Astrocyte (in vitro differentiated cells and primary cell): ENCODE measurements around the gene ADGRG6. TPM values are rescaled to one million over a fixed set of nuclear protein-coding genes. Genes with fewer than 3 reads are reported as not detected.
"Not testable (repeated sequence)": the region's sequence is repeated elsewhere in the genome, so short reads cannot be mapped to it uniquely, and the experiment has no call there.

Experiments
- DNase-seq: peaks from one replicate; pipeline ENCODE4 v3.0.0-alpha.2; 2010; ENCODE audit warnings: low read depth
- FAIRE-seq: peaks from 2 replicates; lab custom pipeline; 2011; peaks lifted over from hg19 to GRCh38; lab: Jason Lieb, UNC
- H2AFZ ChIP-seq: 2 replicates; pipeline ENCODE4 v1.6.0; 2012; ENCODE audit warnings: low read depth, low read length, inconsistent platforms
- H3K27ac ChIP-seq: 2 replicates; pipeline ENCODE4 v1.5.1; 2011; ENCODE audit warnings: low read depth, low read length, inconsistent platforms
- H3K27me3 ChIP-seq: 2 replicates; pipeline ENCODE4 v1.6.0; 2011; ENCODE audit warnings: low read length, inconsistent platforms; ENCODE audit not compliant: insufficient read depth
- H3K36me3 ChIP-seq: 2 replicates; pipeline ENCODE4 v1.5.1; 2011; ENCODE audit warnings: low read length, inconsistent platforms; ENCODE audit not compliant: insufficient read depth
- H3K4me1 ChIP-seq: 2 replicates; pipeline ENCODE4 v1.5.1; 2011; ENCODE audit warnings: low read length, inconsistent platforms; ENCODE audit not compliant: insufficient read depth
- H3K4me2 ChIP-seq: 2 replicates; pipeline ENCODE4 v1.6.0; 2012; ENCODE audit warnings: low read length, inconsistent platforms
- H3K4me3 ChIP-seq: 2 replicates; pipeline ENCODE4 v1.5.1; 2011; ENCODE audit warnings: low read depth, mild to moderate bottlenecking, low read length, inconsistent platforms; ENCODE audit not compliant: insufficient read depth
- H3K79me2 ChIP-seq: 2 replicates; pipeline ENCODE4 v1.6.0; 2012; ENCODE audit warnings: mild to moderate bottlenecking, low read length, inconsistent platforms; ENCODE audit not compliant: insufficient read depth
- H3K9ac ChIP-seq: 2 replicates; pipeline ENCODE4 v1.6.0; 2012; ENCODE audit warnings: mild to moderate bottlenecking, low read length, inconsistent platforms
- H3K9me3 ChIP-seq: 2 replicates; pipeline ENCODE4 v1.5.1; 2012; ENCODE audit warnings: low read depth, mild to moderate bottlenecking, low read length, inconsistent platforms; ENCODE audit not compliant: insufficient read depth
- H4K20me1 ChIP-seq: 2 replicates; pipeline ENCODE4 v1.6.0; 2012; ENCODE audit warnings: low read length, inconsistent platforms; ENCODE audit not compliant: insufficient read depth
- H3K27ac Mint-ChIP-seq: one replicate; pipeline ENCODE4 v1.8.0; 2021; ENCODE audit warnings: mild to moderate bottlenecking, mixed read lengths; ENCODE audit not compliant: unreplicated experiment
- H3K27me3 Mint-ChIP-seq: one replicate; pipeline ENCODE4 v1.8.0; 2021; ENCODE audit warnings: low read depth, mixed read lengths; ENCODE audit not compliant: unreplicated experiment
- H3K36me3 Mint-ChIP-seq: one replicate; pipeline ENCODE4 v1.8.0; 2021; ENCODE audit warnings: low read depth, mixed read lengths; ENCODE audit not compliant: unreplicated experiment
- H3K4me1 Mint-ChIP-seq: one replicate; pipeline ENCODE4 v1.8.0; 2021; ENCODE audit warnings: low read depth, mixed read lengths; ENCODE audit not compliant: unreplicated experiment
- H3K4me3 Mint-ChIP-seq: one replicate; pipeline ENCODE4 v1.8.0; 2021; ENCODE audit warnings: mild to moderate bottlenecking, moderate library complexity, mixed read lengths; ENCODE audit not compliant: unreplicated experiment
- H3K9me3 Mint-ChIP-seq: one replicate; pipeline ENCODE4 v1.8.0; 2021; ENCODE audit warnings: mild to moderate bottlenecking, mixed read lengths; ENCODE audit not compliant: unreplicated experiment
- CTCF ChIP-seq: IDR thresholded peaks from 2 replicates; pipeline ENCODE4 v1.5.1; 2011; ENCODE audit warnings: low read depth, mild to moderate bottlenecking, inconsistent platforms, low read length, moderate library complexity; ENCODE audit not compliant: insufficient read depth
- EZH2 ChIP-seq: IDR thresholded peaks from 2 replicates; pipeline ENCODE4 v1.6.1; 2012; ENCODE audit warnings: mild to moderate bottlenecking, low read length, inconsistent platforms; ENCODE audit not compliant: insufficient read depth
- total RNA-seq: library from RNA; stranded (reverse); gene quantifications from 2 replicates; pipeline ENCODE4 v1.2.1, GENCODE V29; 2021

The ADGRG6 gene
- total RNA-seq, 1 donor from 2014 or later, result 98.2 TPM

GRCh38 chr6:142446168-142446567, 144.4 kb downstream of the ADGRG6 start:
- no peak overlapping the region for H3K4me3 ChIP-seq
- FAIRE-seq, result no peak
- Mint-ChIP-seq H3K9me3 (no peaks in the 10 kb centered on the region), H3K36me3 (peaks cover 23% of the 10 kb centered on the region), H3K27ac (no peak overlapping the region), H3K4me3 (no peak overlapping the region), H3K4me1 (peaks cover 3% of the 10 kb centered on the region), H3K27me3 (no peaks in the 10 kb centered on the region)
- no peak overlapping the region for H3K27ac ChIP-seq
- no peaks in the 10 kb centered on the region for H4K20me1 ChIP-seq
- H3K4me2 ChIP-seq, result no peak overlapping the region
- no peaks in the 10 kb centered on the region for H3K79me2 ChIP-seq
- no peaks in the 10 kb centered on the region for H3K27me3 ChIP-seq
- no peak for TF ChIP-seq EZH2
- TF ChIP-seq CTCF, result no peak
- DNase-seq, result no peak
- no peaks in the 10 kb centered on the region for H3K4me1 ChIP-seq
- no peaks in the 10 kb centered on the region for H3K36me3 ChIP-seq
- no peak overlapping the region for H3K9ac ChIP-seq
- no peak overlapping the region for H2AFZ ChIP-seq
- no peaks in the 10 kb centered on the region for H3K9me3 ChIP-seq

GRCh38 chr6:142446576-142446975, 144.8 kb downstream of the ADGRG6 start:
- FAIRE-seq (no peak), DNase-seq (no peak)
- H3K79me2 ChIP-seq, result no peaks in the 10 kb centered on the region
- no peaks in the 10 kb centered on the region for H3K27me3 ChIP-seq
- H3K36me3 Mint-ChIP-seq, result peaks cover 26% of the 10 kb centered on the region
- H3K4me1 Mint-ChIP-seq, result peaks cover 3% of the 10 kb centered on the region
- no peaks in the 10 kb centered on the region for H3K4me1 ChIP-seq
- no peak overlapping the region for H3K9ac ChIP-seq
- H3K27ac ChIP-seq, result no peak overlapping the region
- TF ChIP-seq EZH2 (no peak), CTCF (no peak)
- no peak overlapping the region for H3K27ac Mint-ChIP-seq
- no peaks in the 10 kb centered on the region for H3K9me3 Mint-ChIP-seq
- no peak overlapping the region for H3K4me3 ChIP-seq
- no peak overlapping the region for H3K4me2 ChIP-seq
- H3K27me3 Mint-ChIP-seq, result no peaks in the 10 kb centered on the region
- H3K36me3 ChIP-seq, result no peaks in the 10 kb centered on the region
- no peaks in the 10 kb centered on the region for H4K20me1 ChIP-seq
- H2AFZ ChIP-seq, result no peak overlapping the region
- H3K4me3 Mint-ChIP-seq, result no peak overlapping the region
- no peaks in the 10 kb centered on the region for H3K9me3 ChIP-seq

- Mint-ChIP-seq H3K27ac (no peak overlapping the region), H3K4me1 (peaks cover 3% of the 10 kb centered on the region), H3K9me3 (no peaks in the 10 kb centered on the region), H3K27me3 (no peaks in the 10 kb centered on the region), H3K4me3 (no peak overlapping the region), H3K36me3 (peaks cover 34% of the 10 kb centered on the region)
- TF ChIP-seq EZH2 (no peak), CTCF (no peak)
- no peak overlapping the region for H2AFZ ChIP-seq
- no peak for FAIRE-seq
- no peak for DNase-seq
- H3K9me3 ChIP-seq, result no peaks in the 10 kb centered on the region
- no peaks in the 10 kb centered on the region for H4K20me1 ChIP-seq
- no peaks in the 10 kb centered on the region for H3K79me2 ChIP-seq
- no peak overlapping the region for H3K27ac ChIP-seq
- H3K4me1 ChIP-seq, result no peaks in the 10 kb centered on the region
- no peaks in the 10 kb centered on the region for H3K36me3 ChIP-seq
- H3K27me3 ChIP-seq, result no peaks in the 10 kb centered on the region
- no peak overlapping the region for H3K9ac ChIP-seq
- no peak overlapping the region for H3K4me3 ChIP-seq
- no peak overlapping the region for H3K4me2 ChIP-seq
Observed at GRCh38 chr6:142448091-142448729, 146.4 kb downstream of the ADGRG6 start.

GRCh38 chr6:142450856-142451255, 149.0 kb downstream of the ADGRG6 start:
- H3K4me2 ChIP-seq, H3K27me3 ChIP-seq, H3K79me2 ChIP-seq, H3K9me3 Mint-ChIP-seq, H2AFZ ChIP-seq, H3K27ac Mint-ChIP-seq, H3K27ac ChIP-seq, H3K27me3 Mint-ChIP-seq, H3K36me3 ChIP-seq, H3K9ac ChIP-seq, FAIRE-seq, H3K4me3 ChIP-seq, H3K4me3 Mint-ChIP-seq, H4K20me1 ChIP-seq, H3K9me3 ChIP-seq, H3K4me1 Mint-ChIP-seq, H3K4me1 ChIP-seq, DNase-seq: not testable (repeated sequence)
- peaks cover 34% of the 10 kb centered on the region for H3K36me3 Mint-ChIP-seq
